Fibroblast of gingiva (primary cell): Measurements from ENCODE around the gene PDE4B.
A peak's percentile ranks its signal among the peaks of the same experiment; 100 is the strongest.

Experiments used
- DNase-seq: peaks from one replicate; pipeline ENCODE4 v3.0.0-alpha.2; 2011; ENCODE audit warnings: low read depth

The PDE4B gene

DNA sequence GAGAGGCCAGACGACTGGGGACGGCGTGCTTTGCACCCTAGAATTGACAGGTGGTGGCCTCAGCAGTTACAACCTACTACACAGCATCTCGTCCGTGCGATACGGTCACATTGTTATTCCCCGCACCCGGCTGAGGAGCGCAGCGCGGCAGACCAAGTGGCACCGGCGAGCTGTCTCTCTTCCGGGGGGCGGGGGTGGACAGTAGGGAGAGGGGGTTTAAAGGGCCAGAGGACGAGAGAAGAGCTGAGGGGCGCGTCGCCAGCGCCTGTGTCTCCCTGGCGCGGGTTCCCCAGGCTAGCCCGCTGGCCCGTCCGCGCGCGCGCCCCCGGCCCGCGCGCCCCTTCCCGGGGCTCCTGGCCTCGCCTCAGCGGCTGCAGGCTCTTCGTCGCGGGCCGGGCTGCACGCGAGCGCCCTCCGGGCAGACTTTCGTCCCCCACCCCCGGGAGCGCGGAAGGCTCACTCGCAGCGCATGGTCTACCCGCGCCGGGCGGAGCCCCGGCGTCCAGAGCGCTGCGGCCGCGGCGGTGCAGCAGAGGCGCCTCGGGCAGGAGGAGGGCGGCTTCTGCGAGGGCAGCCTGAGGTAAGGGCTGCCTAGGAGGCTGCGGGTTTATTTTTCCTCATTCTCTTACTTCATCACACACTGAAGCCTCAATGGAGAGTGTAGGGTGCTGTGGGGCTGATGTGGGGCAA lies at the start of gene PDE4B:
PDE4B (plus strand) TSS at position 227 of the 690 bp plus-strand sequence.
- peak; percentile 27 for DNase-seq

DNA sequence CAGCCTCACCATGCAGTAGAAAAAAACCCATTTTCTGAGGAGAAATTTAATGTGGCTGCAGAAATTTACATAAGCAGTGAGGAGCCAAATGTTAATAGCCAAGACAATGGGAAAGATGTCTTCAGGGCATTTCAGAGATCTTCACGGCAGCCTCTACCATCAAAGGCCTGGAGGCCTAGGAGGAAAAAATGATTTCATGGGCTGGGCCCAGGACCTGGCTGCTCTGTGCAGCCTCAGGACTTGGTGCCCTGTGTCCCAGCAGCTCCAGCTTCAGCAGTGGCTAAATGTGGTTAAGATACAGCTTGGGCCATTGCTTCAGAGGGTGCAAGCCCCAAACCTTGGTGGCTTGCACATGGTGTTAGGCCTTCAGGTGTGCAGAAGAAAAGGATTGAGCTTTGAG lies 48.0 kb upstream of the PDE4B start:
- no peak for DNase-seq

GRCh38 chr1:65751961-65752360 lies 40.7 kb upstream of the PDE4B start:
- no peak for DNase-seq

- DNase-seq = no peak
These were observed 36.1 kb upstream of the PDE4B start for GRCh38 chr1:65756616-65757015.

- no peak for DNase-seq
These were observed 35.2 kb upstream of the PDE4B start for GRCh38 chr1:65757531-65757930.

DNA sequence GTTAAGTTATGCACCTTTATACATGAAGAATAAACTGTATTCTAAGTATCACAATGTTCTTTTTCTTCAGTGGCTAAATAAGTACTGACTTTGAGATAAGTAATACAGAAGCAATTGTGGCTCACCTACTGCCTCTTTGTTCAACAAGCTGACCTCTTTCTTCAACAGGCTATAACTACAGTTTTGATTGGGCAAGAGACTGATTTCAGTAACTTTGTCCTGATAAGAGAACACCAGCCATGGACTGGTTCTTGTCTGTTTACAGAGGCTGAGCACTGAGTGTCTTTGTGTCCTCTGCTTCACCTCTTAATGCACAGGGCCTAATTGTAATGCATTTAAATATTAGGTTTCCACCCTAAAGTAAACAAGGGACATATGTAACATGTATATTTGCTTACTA lies 34.6 kb upstream of the PDE4B start:
- no peak for DNase-seq

DNA sequence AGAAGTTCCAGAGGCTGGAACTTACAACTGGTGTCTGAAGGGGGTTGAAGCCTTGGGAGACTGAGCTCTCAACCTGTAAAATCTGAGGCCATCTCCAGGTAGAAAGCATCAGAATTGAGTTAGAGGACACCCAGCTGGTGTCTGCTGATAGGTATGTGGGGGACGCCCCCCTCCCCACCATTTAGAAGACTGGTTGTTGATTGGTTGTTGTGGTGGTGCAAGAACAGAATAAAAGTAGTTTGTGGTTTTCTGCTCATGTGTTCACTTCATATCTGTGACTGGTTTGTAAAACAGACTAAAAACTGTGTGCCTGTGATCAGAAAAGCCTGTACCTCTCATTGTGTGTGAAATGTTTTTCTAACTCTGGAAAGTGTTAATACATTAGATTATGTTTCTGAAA lies 33.2 kb upstream of the PDE4B start:
- no peak for DNase-seq

DNA sequence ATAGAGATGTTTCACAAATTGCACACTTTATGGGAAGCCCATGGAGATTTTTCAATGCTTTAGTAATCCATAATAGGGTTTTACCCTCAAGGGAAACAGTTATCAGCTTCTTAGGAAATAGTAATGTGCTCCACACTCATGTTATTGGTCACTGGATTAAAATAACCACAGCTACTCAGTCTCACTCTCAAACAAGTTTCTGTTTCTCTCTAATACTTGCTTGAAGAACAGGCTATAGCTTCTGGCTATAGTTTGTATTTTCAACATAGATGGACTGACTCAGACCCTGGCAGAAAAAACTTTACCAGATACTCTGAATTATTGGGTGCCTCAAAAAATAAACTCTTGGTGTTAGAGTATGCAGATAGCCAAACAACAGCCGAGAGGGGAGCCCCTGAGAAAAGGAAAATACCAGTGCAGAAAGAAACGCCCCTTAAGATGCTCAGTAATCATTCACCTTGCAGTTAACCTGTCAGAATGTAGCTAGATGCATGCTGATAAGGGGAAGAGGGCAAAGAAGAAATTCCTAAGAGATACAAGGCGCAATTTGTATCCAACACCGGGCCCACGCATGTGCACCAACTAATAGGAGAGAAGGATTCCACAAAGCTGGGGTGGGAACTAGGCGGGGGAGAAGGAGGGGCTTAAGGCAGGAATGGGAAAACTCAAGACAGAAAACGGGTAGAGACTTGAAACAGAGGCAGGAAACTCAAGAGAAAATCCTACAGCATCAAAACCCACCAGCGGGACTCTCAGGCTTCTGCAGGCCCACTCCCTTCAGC lies 30.4 kb upstream of the PDE4B start:
- peak; percentile 53 for DNase-seq

DNA sequence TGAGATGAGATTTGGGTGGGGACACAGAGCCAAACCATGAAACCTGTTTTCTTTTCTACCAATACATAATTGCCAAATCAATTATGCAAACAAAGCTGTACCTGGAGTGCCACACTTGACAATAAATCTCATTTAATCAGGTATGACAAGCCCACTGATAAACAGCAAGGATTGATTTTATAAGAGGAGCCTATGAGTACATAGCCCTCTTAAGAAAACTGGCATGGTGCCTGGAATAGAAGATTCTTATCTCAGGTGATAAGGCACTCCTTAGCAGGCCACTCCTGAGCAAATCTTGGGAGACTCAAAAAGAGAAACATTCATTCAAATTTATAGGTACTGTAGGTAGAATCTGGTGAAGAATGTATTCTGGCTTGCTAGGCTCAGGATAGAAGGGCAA lies 28.6 kb upstream of the PDE4B start:
- no peak for DNase-seq

GRCh38 chr1:65765631-65766030 lies 27.1 kb upstream of the PDE4B start:
- DNase-seq = no peak

- peak; percentile 48 for DNase-seq
These were observed 23.1 kb upstream of the PDE4B start for GRCh38 chr1:65769636-65770035.

DNA sequence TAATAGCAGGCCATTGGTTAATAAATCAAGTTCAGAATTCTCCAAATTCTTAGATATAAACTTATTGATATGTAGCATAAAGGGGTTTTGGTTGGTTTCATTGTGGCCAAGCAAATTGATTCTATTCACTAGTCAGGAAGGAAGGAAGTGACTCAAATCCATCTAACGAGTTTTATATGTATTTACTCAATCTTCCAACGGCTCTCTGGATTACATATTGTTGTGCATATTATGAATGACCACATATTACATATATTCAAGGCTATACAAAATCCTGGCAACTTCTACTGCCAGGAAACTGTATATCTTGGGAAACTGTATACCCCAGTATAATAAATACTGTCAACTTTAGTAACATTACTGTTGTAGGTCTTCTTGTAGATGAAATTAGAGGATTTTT lies 20.1 kb upstream of the PDE4B start:
- DNase-seq = no peak

DNA sequence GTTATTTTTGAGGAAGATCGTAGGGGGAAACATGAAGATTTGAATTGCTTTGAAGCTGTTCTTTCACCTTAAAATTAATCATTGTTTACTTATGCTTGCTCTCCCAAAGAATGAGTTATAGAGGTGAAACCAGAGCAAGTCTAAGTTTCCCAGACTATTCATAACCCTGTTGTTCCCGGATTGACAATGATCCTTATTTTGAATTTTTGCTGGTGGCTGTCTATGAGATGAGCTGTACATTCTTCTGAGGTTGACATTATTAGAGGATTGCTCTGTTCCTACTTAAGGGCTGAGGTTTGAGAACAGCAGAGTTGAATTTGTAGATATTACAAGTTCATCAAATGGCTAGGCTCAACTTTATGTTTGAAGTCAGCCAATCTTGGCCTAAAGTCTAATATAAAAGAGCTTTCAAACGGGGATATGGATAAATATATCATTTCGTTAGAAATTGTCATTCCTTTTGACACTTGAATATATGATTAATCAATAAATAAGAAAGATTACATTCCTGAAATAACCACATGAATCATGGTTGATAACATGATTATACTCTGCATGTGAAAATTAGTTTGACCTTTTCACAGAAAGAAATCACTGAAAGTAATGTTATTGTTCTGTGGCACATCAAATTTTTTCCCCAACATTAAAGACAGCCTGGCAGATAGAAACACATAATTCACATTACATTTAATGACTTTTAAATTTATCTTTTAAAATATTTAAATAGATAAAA lies 19.1 kb upstream of the PDE4B start:
- no peak for DNase-seq

DNA sequence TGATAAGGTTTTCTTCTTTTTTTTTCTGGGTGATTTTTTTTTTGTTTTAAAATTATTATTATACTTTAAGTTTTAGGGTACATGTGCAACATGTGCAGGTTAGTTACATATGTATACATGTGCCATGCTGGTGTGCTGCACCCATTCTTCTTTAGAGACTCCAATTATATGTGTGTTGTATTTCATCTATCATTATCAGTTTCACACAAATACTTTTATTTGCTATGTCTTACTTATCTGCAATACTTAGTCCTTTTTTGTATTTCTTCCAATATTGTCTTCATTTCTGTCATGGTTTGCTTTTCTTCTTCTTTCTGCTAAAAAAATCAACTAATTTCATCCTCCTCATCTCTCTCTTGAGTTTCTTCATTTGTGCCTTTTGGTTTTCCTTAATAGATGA lies 3.9 kb upstream of the PDE4B start:
- DNase-seq = no peak

- peak; percentile 50 for DNase-seq
These were observed 1.3 kb upstream of the PDE4B start for GRCh38 chr1:65791396-65791795.

DNA sequence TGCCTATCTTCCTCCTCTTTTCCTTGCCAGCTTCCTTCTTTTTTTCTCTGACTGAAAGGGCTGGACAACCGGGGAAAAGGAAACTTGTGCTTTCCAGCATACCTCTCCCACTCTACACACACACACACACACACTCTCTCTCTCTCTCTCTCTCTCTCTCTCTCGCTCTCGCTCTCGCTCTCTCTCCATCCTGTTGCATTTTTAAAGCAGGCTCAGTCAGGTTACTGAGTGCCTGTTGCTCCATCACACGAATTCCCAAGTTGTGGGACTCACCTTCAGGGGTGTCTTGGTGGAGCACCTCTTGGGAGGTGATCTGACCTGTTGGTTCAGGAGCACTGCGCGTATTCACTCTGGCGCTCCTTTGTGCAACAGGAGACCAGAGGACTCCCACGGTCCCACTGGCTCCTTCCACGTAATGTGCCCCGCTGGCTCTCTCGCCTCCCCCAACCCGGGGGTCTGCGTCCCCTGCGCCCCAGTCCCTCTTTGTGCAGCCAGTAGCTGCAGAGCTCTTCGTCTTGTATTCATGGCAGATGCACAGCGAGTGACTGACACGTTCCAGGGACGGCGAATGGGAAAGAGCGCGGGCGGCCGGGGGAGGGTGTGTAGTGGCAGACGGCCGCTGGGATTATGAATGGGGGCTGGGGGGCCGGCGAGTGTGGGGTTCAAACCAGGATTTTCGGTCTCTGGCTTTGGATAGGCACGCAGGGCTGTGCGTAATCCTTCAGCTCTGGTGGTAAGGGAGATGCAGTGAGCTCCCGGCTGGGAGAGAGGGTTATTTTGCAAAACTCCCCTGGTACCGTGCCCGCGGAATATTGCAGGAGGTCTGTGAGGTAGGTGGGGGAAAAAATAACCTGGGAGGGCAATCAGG lies 660 bp upstream of the PDE4B start:
- DNase-seq = peak; percentile 18

- DNase-seq = no peak
These were observed 651 bp downstream of the PDE4B start for GRCh38 chr1:65793359-65793732.

- no peak for DNase-seq
These were observed 2.6 kb downstream of the PDE4B start for GRCh38 chr1:65795311-65795710.

DNA sequence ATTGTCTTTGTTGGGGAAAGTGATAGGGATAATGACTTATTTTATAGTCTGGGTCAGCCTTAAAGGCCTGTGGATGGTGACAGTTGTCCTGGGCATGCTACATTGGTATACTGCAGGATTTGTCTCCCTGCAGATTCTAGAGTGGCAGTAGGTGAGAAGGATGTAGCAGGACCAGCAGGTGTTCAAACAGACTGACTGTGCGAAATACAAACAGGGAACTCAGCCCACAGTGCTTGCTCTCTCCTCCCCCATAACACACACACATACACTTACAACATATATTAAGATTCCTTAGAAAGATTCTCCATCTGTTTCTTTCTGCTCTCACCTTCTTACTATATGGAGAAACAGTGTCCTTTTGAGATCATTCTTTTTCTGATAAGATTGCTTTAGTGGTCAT lies 6.9 kb downstream of the PDE4B start:
- no peak for DNase-seq

DNA sequence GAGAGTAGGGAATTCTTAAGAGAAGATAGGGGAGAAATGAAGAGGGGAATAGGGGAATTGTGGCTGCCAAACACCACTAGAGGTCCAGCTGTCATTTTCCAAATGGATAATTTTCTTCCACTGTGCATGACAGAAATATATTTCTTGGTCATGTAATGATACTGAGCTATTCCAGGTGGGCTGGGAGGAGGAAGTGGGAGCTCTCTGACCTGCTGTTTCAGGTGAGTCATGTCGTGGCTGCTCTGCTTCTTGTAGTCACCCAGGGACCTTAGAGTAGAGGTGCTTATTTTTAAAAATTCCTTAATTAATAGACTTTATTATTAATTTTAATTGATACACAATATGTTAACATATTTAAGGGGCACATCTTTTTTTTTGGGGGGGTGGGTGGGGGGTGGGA lies 11.9 kb downstream of the PDE4B start:
- DNase-seq = no peak

- peak; percentile 74 for DNase-seq
These were observed 19.4 kb downstream of the PDE4B start for GRCh38 chr1:65812065-65812464.

DNA sequence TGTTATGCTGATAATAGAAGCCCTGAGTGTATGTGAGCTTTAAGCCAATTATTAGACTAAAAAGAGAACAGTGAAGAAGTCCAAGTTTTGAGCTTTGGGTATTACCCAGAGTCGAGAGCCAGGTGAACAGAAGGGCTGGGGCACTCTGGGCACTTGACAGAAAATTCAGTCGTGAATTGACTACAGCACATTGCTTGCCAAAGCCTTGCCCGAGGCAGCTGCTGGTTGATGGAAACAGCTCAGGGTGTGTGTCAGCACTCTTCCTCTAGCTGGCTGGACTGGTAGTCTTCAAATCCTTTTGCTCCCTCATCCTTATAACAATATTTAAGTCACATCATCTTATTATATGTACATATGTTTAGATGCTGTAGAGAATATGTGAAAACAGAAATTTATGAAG lies 21.3 kb downstream of the PDE4B start:
- DNase-seq = peak; percentile 18
